ENCODE data around the gene FAM124B.

Gene FAM124B

GRCh38 chr2:224335991-224336390, 65.9 kb downstream of the FAM124B start:
- no peak for DNase-seq (ENCODE audit: low read depth in 3 of 3)

- DNase-seq (ENCODE audit: low read depth in 3 of 3) = no peak
These were observed 67.2 kb downstream of the FAM124B start for GRCh38 chr2:224334726-224335125.

- no peak for DNase-seq (ENCODE audit: low read depth in 3 of 3)
These were observed 68.0 kb downstream of the FAM124B start for GRCh38 chr2:224333726-224334482.

- no peak for DNase-seq (ENCODE audit: low read depth in 3 of 3)
These were observed 70.2 kb downstream of the FAM124B start for GRCh38 chr2:224331698-224332097.

- no peak for DNase-seq (ENCODE audit: low read depth in 3 of 3)
These were observed 73.1 kb downstream of the FAM124B start for GRCh38 chr2:224328798-224329197.
